HG02840 (cell line): ENCODE data around the gene HOXA5.

Source experiments
- ATAC-seq: cut with Tn5 transposase; IDR thresholded peaks from one replicate; pipeline ENCODE4 v1.9.1; 2021; ENCODE audit warnings: mild to moderate bottlenecking, moderate library complexity, moderate number of reproducible peaks; ENCODE audit not compliant: unreplicated experiment, low FRiP score

The HOXA5 gene

GRCh38 chr7:27111042-27111750, 32.3 kb downstream of the HOXA5 start:
- no peak for ATAC-seq

DNA sequence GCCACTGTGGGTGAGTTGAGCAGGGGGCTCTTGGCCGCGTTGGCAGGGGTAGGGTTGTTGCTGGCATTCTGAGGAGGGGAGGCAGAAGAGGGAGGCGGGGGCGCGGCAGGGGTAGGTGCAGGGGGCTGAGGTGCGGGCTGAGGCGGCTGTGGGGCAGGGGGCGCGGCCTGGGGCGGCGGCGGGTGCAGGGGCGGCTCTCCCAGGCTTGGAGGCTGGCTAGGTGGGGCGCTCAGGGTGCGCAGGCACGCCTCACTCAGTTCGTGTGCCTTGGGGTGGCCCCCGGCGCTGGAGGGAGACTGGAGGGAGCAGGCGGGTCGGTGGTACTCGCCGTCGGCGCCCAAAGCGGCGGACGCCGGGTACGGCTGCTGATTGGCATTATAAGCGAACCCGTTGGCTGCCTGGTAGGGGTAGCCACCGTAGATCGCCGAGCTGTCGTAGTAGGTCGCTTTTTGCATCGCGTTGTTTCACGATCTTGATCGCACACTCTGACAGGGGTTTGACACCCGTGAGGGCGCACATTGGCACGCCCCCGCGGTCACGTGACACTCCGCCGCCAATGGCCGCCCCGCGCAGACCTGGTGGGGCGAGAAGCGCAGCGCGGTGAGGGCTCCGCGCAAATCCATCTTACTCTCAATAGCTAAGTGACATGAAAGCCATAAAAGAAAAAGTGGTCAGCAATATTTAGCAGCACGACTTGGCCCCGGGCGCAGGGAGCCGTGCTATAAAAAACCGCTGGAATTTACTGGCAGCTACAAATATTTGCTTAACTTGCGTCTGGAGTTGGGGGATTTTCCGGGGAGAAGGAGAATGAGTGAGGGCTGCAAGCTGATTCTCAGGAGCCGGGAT, 33.1 kb downstream of the HOXA5 start:
- no peak for ATAC-seq

GRCh38 chr7:27109466-27110185, 33.9 kb downstream of the HOXA5 start:
- ATAC-seq, result no peak

DNA sequence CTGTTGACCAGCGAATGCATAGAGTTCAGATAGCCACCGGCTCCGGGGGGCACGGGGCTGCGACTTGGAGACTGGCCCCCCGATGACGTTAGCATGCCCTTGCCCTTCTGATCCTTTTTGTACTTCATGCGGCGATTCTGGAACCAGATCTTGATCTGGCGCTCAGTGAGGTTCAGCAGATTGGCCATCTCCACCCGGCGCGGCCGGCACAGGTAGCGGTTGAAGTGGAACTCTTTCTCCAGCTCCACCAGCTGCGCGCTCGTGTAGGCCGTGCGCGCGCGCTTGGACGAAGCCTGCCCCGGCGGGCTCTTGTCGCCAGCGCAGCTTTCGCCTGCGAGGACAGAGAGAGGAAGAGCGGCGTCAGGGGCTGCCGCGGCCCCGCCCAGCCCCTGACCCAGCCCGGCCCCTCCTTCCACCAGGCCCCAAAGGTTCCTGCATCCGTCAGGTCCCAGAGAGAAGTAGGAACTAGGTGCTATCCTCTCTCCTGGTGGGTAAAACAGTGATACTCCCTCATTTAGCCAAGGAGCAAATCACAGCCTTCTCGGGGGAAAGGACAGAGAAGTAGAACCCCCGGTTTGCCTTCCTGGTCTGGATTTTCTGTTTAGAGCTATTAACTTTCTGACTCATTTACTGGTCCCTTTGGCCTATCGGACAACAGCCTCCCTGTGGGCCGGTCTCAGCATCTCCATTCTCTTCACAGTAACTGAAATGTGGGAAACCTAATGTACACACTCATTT, 34.9 kb downstream of the HOXA5 start:
- no peak for ATAC-seq

GRCh38 chr7:27107391-27108381, 35.8 kb downstream of the HOXA5 start:
- ATAC-seq, result no peak

- no peak for ATAC-seq
Measured at GRCh38 chr7:27106901-27107240, 36.6 kb downstream of the HOXA5 start.

DNA sequence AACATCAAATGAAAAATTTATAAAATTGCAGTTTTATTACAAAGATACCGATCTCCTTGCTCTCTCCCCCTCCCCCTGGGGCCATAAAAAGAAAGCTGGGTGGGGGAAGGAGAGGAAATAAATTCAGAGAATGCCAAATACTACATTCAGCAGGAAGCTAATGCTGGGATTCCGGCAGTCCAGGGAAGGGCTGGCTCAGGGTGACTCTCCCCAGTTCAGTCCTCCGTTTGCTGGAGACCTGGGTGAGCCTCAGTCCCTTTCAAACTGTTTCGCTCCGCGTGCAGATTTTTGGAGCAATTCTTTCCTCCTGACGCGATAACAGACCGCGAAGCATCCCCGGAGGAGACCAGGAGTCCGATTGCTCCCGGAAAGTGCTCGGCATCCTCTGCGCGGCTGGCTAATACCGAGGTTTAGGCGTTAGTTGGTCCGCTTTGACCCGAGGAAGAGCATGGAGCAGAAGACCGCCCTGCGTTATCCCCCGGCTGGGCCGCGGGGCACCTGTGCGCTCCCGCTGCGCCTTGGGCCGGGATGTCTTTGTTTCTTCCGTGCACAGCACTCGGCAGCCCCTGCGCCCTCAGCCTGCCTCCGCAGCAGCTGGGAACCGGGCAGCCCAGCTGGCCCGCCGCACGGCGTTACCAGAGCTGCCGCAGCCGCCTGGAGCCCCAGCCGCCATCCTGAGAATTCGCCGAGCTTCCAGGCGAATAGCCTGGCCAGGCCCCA, 37.1 kb downstream of the HOXA5 start:
- no peak for ATAC-seq

GRCh38 chr7:27105301-27106031, 38.0 kb downstream of the HOXA5 start:
- ATAC-seq, result no peak

- no peak for ATAC-seq
Measured at GRCh38 chr7:27104341-27105058, 39.0 kb downstream of the HOXA5 start.

- ATAC-seq, result no peak
Measured at GRCh38 chr7:27103489-27104226, 39.8 kb downstream of the HOXA5 start.

GRCh38 chr7:27102581-27103442, 40.7 kb downstream of the HOXA5 start, which contains the start of gene HOXA2:
TSS of gene HOXA2 (minus strand) at chr7:27102683. CDS start at chr7:27102500, 183 bp downstream.
- no peak for ATAC-seq

GRCh38 chr7:27101957-27102580, 41.4 kb downstream of the HOXA5 start:
- no peak for ATAC-seq

GRCh38 chr7:27101171-27101956, 42.1 kb downstream of the HOXA5 start:
- ATAC-seq, result no peak

- no peak for ATAC-seq
Measured at GRCh38 chr7:27100694-27101170, 42.7 kb downstream of the HOXA5 start.
